Measurements from ENCODE around the gene SYNE1.
A peak's percentile ranks its signal among the peaks of the same experiment; 100 is the strongest.

The SYNE1 gene

DNA sequence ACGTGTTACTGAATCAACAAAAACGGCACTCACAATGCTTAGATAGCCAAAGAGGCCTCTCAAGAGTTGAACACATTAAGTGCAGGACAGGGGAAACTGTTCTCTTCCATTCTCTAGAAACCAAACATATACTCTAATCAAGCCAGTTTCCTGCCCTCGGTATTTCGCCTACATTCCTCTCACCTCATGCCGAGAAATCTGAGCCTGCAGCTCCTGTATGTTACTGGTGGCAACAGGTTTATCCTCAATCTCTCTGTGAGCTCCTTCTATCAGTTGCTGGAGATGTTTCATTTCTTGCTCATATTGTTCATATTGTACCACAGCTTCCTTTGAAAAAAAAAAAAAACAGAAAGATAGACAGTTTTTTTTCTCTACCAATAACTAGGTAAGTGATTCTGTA, 328.9 kb downstream of the SYNE1 start:
- DNase-seq = no peak

DNA sequence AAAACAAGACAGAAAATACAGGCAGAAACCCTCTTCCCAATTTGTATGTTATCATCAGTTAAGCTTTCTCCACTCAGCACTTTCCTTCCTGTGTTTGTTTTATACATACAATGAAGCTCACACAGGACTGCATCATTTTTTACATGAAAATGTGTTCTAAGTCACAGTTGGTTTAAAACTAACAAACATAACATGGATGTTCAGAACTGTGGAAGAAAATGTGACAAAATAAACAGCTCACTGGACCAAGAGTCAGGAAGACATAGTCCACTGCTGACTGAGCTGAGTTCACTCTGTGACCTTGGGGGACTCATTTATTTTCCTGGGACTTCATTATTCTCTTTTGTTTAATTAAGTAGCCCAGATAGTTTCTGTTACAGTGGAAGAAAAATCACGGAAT, 331.5 kb downstream of the SYNE1 start:
- DNase-seq = no peak

DNA sequence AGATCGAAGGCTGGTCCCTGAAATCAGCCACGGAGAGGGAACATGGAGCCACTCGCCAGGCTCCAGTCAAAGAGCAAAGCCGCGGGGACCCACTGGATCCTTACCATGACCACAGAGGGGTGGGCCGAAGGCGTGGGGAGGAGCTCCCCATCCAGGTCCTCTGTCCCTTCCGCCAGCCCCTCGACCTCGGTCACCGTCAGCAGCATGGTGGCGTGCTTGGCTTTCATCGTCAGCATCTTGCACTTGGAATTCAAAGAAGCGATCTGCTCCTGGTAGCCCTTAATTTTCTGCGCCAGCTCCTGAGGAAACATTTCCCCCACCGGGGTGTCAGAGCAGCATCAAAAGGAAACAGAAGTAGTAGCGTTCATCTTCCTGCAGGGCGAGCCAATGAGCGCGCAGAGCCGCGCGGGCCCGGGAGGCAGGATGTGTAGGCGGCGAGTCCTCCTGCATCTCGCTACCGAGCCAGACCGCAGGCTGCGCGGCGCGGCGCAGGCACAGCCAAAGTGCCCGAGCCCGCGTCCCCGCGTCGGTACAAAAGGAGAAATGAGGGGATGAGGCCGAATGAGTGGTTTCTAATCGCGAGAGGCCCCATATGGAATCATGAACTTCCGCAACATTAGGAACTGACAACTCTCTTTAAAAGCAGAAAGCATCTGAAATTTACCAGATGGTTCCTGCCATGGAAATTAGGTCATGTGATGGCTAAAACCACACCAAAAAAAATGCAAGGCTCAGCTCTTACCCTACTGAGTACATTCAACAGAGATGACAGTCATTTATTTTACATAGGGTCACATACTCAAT, 335.2 kb downstream of the SYNE1 start:
- DNase-seq = peak; percentile 73

DNA sequence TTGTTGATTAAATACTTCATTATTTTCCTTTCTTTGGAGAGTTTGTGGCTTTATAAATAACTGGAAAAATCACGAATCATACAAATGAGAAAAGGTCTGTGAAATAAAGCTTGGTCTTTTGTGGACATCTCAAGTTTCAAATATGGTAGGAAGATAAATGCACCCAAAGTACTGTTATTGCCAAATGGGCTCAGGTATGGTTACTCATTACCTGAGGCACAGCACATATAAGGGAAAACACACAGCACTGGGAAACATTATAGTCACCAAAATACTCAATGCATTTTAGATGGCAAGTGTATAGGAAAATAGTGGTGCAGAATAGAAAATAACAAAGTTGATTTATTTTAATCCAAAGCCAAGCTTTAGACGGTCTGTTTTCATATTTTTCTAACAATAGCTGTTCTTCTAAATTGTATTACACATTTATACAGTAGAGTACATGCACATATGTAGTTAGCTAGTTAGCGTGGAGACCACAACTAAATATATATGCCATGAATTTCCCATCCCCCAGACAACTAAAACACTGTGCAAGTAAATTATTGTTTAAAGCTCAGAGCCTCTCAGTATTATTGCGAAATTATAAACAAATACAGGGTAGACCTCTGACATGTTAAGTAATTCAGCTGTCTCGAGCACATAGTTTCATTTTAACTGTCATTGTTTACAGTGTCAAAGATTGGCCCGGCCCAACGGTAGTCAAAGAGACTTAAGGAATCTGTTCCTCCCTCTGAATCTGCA, 336.0 kb downstream of the SYNE1 start:
- DNase-seq = no peak

DNA sequence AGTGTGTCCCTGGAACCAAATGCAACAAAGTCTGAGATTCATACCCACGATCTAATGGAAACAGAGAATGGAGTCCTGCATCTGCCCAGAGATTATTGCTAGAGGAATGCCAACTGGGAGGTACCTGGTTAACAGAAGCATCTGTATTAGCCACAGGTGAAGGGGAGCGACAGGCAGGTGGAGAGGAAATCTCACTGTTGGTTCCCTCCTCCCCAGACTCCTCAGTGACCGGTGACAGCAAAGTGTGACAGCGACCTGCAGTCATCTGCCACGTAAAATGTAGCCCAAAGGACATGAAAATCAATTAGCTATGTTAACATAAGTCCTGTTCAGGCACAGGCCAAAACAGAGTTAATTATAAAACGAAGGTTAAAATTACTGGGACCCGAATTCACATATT, 336.6 kb downstream of the SYNE1 start:
- no peak for DNase-seq

DNA sequence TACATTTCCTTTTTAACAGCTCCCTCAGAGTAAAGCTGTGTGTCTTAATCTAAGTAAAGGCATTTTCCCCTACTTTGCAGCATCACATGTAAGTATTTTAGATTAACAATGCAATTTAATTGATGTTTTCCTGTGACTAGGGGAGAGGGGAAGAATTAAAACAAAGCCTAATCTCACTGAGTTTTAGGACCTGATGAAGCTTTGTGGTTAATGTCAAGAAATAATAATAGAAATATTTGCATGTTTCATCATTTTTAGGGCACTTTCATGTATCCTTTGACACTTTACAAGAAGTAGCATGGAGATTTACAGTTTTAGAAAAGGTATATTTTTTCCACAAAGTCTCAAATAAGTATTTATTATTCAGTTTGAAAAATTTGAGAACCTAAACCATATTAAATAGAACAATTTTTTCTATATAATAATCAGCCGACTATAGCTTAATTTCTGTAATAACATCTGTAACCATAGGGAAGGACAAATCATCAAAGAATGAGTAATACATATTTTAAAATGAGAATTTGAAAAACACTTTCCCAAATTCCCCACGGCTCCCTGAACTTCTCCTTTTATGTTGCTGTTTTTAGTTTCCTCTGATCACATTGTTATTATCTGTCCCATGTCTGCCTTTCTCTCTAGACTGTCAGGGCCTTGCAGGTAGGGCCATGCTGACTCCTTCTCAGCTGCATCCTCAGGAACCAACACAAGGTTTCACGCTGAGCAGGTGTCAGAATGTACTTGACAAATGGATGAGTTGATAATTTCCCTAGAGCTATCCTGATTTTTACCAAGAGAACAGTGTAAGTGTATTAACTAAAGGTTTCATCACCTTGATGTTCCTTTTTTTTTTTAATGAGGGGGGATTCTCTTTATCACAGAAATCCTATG, 338.1 kb downstream of the SYNE1 start:
- no peak for DNase-seq

DNA sequence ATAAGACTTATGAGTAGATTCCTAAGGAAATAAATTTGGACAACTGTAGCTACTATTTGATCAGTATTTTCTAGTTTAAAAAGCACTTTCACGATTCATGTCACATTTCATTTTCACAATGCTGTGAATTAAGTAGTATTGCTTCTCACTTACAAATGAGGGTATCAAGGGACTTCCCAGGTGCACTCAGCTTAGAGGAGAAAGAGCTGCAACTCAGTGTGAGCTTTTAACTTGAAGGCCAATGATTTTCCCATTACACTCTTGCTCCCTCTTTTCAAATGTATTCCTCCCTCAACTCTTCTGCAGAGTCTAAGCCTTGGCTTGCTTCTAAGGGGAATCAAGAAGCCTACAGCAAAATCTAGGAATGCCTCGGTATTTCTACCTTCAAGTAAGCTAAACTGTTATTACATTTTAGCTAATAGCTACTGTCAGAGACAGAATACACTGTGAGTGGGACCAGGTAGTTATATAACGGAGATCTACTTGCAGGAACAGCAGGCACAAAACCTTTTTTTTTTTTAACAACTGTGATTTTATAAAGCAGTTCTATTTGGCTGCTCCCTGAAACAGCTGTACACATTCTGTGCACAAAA, 339.0 kb downstream of the SYNE1 start:
- no peak for DNase-seq

DNA sequence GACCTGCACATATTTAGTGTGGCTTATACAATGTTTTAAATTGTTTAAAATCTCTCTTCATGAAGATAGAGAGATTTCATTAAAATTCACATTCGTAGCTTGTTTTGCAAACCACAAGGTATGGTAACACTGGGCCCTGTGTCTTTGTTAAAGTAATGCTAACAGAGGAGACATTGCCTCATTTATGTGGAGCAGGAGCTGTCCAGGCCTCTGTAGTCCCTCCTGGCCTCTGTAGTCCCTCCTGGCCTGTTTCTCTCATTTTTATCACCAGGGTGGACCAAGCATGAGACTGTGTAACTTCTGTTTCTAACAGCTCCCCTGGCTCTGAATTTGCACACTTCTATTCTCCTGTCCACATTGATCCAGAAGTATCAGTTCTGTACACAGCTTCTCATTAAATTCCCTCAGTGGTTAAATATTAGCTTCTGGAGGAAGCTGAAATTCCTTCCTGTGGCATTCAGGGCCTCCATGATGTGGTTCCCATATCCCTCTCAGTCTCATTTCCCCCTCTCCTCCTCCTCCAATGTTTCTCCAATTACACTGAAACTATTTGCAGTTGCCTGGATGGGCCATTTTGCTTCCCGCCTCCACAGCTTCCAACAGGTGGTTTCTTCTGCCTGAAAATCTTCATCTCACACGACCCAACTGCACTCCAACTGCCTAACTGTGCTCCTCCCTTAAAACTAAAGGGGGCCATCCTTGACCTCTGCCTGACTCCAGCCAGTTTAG, 340.4 kb downstream of the SYNE1 start:
- no peak for DNase-seq

DNA sequence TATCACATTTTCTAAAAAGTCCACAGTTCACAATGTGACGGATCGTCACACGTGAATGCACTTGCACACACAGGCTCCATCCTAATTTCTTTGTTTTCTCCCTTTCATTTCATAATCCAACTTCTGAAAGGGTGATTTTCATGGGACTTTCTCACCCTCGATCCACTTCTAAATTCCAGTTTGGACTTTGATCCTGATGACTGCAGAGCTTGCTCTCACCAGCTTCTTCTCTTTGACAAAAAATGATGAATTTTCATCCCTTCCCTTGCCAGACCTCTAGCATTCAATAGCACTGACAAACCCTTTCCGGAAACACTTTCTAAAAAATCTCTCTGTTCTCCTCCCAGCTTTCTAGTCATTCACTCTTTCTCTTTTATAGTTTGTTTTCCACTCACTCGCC, 341.2 kb downstream of the SYNE1 start:
- no peak for DNase-seq

DNA sequence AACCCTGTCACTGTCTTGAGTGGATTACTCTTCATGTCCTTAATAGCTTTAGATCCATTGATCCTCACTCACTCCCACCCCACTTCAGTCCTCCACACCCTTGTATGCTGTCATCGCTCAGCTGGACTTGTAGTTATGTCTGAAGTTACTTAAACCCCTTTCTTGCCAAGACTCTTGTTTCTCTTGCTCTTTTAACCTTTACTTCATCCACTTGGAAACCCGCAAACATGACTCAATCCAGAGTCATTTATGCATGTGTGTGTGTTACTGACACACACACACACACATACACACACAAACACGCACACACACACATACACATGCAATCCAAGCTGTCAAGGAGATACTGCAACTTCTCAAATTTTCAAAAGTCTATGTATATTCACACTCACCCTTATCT, 341.8 kb downstream of the SYNE1 start:
- DNase-seq = no peak

DNA sequence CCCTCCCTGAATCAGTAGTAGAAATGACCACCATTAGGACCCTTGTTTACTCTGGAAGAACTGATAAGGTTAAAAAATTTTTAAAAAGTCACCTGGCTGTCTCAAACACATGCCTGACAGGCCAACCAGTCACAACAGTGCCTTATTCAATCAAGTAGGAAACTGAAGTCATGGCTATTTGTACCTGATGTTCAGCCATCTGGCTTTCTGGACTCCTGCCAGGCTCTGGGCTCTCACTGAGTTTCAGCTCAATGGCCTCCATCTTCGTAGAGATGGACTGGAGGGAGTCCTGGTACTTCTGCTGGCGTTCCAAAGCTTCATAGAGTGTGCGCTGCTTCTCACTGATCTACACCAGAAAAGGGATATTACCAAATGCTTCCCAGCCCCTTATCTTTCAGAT, 343.8 kb downstream of the SYNE1 start:
- no peak for DNase-seq

DNA sequence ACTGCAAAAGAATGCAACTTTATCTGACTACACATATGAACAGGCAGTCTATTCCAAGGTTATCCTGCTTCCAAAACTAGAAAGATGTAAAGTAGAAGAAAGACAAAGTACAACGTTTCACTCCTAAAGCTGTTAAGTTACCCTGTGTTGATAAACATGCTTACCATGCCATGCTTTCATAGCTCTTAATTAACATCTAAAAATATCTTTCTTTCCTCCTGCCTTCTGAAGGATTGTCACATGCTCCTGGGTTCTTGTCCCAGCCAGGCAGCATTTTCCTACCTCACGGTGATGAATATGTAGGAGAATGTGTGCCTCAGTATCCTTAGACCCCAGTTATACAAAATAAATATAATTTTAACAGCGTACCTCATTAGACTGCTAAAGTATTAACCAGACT, 344.6 kb downstream of the SYNE1 start:
- no peak for DNase-seq

DNA sequence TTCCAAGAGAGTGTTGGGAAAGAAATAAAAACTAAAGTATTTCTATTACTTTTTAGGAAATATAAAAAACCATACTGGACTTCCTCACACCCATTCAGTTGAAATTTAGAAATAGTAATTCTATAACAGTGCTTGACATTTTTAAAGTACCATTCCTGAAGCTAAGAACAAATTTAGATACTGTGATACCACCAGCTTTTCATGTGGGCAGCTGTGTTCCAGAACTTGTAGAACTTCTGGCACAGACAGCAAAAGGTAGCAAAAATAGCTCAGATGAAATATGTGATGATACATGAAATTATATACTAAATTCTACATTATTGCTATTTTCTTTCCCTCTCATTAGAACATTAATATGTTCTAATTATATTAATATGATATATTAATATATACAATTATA, 346.5 kb downstream of the SYNE1 start:
- no peak for DNase-seq

DNA sequence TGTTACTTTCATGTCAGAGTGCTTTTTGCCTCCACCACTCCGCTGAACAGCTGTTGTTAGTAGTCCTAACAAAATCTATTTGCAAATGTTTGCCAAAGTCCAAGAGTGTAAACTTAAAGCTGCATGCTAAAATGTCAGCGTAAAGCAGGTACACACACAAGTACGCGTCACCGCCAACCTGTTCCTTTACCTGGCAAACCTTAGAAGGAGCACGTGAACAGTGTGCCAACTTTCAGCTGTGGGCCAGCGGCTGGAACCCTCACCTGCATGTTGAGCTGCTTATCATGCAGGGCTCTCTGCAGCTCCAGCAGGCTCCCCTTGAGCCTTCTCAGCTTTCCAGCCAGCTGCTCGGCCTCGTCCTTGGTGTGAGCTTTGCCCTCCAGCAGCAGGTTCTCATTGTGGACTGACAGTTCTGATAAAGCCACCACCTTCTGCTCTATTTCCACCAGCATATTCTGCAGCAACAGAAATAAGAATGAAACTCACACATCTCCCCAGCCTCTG, 359.3 kb downstream of the SYNE1 start:
- DNase-seq = no peak

DNA sequence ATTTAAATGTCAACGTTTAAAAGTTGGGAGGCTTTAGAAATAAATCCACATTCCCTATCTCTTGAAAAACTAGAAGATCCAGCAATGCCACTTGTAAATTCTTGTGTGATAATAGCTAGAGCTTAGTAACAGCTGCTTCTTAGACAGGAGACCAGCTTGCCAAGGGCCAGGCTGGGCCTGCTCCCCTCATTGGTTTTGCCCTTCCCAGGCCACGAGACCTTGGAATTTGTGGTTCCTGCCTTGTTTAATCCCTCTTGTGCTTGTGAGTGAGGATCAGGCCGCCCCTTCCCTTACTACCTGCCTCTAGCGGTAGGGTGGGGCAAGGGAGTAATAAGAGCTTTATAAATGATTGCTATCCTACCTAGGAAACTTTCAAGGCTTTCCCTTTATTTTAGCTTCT, 363.5 kb downstream of the SYNE1 start:
- no peak for DNase-seq

DNA sequence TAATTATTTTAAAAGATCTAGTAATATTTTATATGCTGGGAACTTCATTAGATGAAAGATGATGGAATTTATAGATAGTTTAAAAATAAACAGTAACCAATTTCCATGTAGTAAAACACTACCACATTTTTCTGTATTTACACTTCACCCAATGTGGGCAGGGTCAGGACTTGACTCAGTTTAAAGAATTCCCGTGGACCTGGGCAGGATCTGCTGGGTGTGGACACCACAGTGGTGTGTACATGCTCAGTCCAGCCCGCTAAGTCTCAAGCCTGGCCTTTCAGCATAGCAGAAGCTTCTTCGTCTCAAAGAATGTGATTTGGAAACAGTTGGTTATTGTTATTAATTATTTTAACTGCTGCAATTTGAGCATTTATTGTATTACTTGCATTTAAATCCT, 364.2 kb downstream of the SYNE1 start:
- DNase-seq = no peak

DNA sequence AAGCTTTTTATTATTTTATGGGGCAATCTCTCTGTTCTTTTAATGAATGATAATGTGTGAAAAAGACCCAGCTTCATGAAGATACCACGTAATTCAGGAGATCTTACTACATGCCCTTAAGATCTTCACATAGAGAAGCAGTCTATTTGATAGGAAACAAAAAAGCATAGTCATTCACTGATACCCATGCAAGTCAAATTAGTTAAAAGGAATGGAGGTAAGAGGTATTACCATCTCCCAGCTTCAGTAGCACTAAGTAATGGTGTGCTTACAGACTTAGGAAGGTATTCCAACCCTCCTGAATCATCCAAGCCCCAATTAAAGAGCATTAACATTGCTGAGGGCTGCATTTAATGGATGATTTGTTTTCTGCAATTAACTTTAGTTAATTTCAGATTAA, 364.7 kb downstream of the SYNE1 start:
- no peak for DNase-seq

DNA sequence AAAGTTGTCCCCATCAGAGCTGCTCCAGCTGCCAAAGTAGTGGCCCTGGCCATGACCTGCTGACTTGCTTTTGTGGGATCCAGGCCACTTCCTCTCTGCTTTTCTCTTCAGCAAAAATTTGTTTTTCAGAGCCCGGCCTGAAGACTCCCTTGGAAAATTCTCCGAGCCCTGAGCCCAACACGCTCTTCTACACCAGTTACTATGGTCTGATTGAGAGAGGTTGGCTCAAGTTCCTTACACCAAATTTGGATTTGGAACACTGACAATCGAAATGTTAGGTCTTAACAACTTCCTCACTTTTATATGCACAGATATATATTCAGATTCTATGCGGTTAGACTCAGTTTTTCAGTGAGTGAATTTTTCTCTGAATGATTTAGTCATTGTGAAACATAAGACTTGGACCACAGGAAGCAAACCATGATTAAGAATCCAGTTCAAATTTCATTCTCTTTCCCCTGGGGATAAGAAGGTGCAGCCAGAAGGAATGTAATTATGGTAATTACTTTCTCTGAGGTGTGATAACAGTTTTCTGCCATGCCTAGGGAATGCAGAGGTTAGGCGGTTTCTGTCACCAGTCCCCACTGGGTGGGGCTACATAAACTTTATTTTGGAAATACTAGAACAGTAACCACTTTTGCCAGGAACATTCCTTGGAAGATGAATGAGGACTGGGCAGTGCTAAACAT, 365.2 kb downstream of the SYNE1 start:
- no peak for DNase-seq

DNA sequence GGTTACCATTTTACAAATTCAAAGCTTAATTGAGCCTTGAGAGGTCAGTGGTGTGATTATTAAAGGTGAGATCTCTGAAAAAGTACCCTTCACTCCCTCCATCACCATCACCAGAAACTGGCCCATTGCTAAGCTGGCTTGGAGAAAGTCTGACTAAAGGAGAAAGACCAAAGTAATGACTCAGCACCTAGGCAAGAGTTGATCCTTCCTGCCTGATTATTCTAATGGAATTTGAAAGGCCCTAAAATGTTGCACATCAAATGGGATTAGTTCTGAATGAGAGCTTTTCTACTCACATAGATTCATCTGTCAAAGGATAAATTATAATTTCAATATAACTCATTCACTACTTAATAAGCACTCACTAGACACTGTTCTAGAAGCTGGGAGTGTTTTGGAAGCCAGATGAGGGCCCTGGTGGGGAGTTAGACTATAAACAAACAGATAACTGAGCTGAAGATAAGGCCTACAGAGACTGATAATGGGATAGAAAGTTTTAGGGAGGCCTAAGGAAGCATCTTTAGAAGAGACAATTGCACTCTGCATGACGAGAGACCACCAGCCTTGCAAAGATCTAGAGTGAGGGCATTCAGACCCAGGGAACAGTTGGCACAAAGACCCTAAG, 366.7 kb downstream of the SYNE1 start:
- no peak for DNase-seq

DNA sequence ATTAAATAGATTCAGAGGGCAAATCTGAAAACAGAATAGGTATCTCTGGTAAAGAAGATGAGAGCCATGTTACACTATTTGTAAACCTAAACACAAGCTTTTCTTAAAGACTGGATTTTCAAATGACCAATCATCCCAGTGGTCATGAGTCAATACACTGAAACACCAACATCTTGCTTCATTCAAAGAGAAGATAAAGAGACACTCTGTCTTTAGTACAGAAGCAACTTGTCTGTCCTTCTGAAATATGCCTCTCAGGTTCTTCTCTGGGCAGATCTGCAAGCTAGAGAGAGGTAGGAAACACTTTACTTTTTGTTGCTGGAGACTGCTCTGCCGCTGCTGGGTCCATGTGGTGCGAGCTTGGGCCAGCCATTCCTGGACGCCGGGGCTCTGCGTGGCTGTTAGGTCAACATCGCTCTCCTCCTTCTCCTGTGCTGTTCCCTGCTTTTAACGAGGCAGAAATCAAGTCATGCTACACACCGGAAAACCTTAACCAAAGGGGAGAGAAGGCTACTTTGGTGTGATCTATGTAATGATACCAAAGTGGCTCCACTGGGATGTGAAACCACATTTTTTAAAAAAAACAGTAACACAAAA, 368.2 kb downstream of the SYNE1 start:
- DNase-seq = no peak

Data from T1000 (cell line).